IMR-90 (cell line): ENCODE measurements around the gene TIMM9.

ENCODE experiments used
- CTCF ChIP-seq: conservative IDR thresholded peaks from 2 replicates; pipeline ENCODE4 v1.5.1; 2012; ENCODE audit warnings: mild to moderate bottlenecking, low read depth, low read length, improper control_type of control experiment
- ELK1 ChIP-seq: fragments of 150-350 bp; IDR thresholded peaks from 2 replicates; pipeline ENCODE4 v1.6.1; 2016; ENCODE audit warnings: low read depth, mild to moderate bottlenecking, low read length, moderate library complexity, borderline replicate concordance
- FOS ChIP-seq: fragments of 150-350 bp; IDR thresholded peaks from 2 replicates; pipeline ENCODE4 v1.6.1; 2016; ENCODE audit warnings: low read depth, low read length
- MAFK ChIP-seq: IDR thresholded peaks from 2 replicates; pipeline ENCODE4 v1.6.1; 2012; ENCODE audit warnings: low read depth, low read length, improper control_type of control experiment
- NFE2L2 ChIP-seq: fragments of 150-350 bp; IDR thresholded peaks from 2 replicates; pipeline ENCODE4 v1.6.1; 2016; ENCODE audit warnings: low read depth, mild to moderate bottlenecking, low read length
- POLR2A ChIP-seq: IDR thresholded peaks from 2 replicates; pipeline ENCODE4 v1.6.1; 2012; ENCODE audit warnings: mild to moderate bottlenecking, low read depth, low read length
- RAD21 ChIP-seq: IDR thresholded peaks from 2 replicates; pipeline ENCODE4 v1.6.1; 2012; ENCODE audit warnings: low read length, improper control_type of control experiment
- USF2 ChIP-seq: fragments of 150-350 bp; IDR thresholded peaks from 2 replicates; pipeline ENCODE4 v1.6.1; 2017; ENCODE audit warnings: mild to moderate bottlenecking, antibody characterized with exemption, low read length, low read depth

- TF ChIP-seq ELK1 (no peak), POLR2A (no peak), RAD21 (no peak), CTCF (no peak), MAFK (no peak), FOS (no peak), NFE2L2 (no peak), USF2 (no peak)
Observed at GRCh38 chr14:58455593-58456265, 28.4 kb upstream of the TIMM9 start.
